Trophoblast cell (in vitro differentiated cells and primary cell): ENCODE results near the gene CFD.

Source experiments
- DNase-seq, 2 donors: peaks; one replicate each; pipeline ENCODE4 v3.0.0-alpha.2; 2016
- H2AFZ ChIP-seq: 2 replicates; pipeline ENCODE4 v1.6.1; 2013; ENCODE audit warnings: low read length, moderate library complexity, mild to moderate bottlenecking; ENCODE audit not compliant: insufficient read depth, poor library complexity
- H2AK5ac ChIP-seq: 2 replicates; pipeline ENCODE4 v1.6.1; 2013; ENCODE audit warnings: mild to moderate bottlenecking, low read length
- H2BK120ac ChIP-seq: 2 replicates; pipeline ENCODE4 v1.6.1; 2013; ENCODE audit warnings: low read length, mild to moderate bottlenecking, moderate library complexity; ENCODE audit not compliant: insufficient read depth, poor library complexity
- H2BK12ac ChIP-seq: 2 replicates; pipeline ENCODE4 v1.6.1; 2013; ENCODE audit warnings: mild to moderate bottlenecking, low read length, moderate library complexity
- H2BK5ac ChIP-seq: 2 replicates; pipeline ENCODE4 v1.6.1; 2013; ENCODE audit warnings: low read length, low read depth, moderate library complexity, mild to moderate bottlenecking; ENCODE audit not compliant: poor library complexity
- H3K14ac ChIP-seq: 2 replicates; pipeline ENCODE4 v1.6.1; 2013; ENCODE audit warnings: mild to moderate bottlenecking, low read length
- H3K18ac ChIP-seq: 2 replicates; pipeline ENCODE4 v1.6.1; 2013; ENCODE audit warnings: mild to moderate bottlenecking, low read length
- H3K23ac ChIP-seq: 2 replicates; pipeline ENCODE4 v1.6.1; 2013; ENCODE audit warnings: low read length
- H3K27ac ChIP-seq: 2 replicates; pipeline ENCODE4 v1.5.1; 2013; ENCODE audit warnings: low read depth, mild to moderate bottlenecking, inconsistent platforms, low read length, moderate library complexity
- H3K27me3 ChIP-seq: 2 replicates; pipeline ENCODE4 v1.6.1; 2013; ENCODE audit warnings: inconsistent platforms, mild to moderate bottlenecking, low read length, moderate library complexity; ENCODE audit not compliant: insufficient read depth
- H3K36me3 ChIP-seq, 2 experiments: 1 replicate in 1 of 2; 2 replicates in 1 of 2; pipeline ENCODE4 v1.6.1; 2013; ENCODE audit warnings: low read length in 2 of 2, mild to moderate bottlenecking in 2 of 2, moderate library complexity in 1 of 2; ENCODE audit not compliant: insufficient read depth in 2 of 2, control insufficient read depth in 1 of 2
- H3K4ac ChIP-seq: 2 replicates; pipeline ENCODE4 v1.6.1; 2013; ENCODE audit warnings: low read depth, mild to moderate bottlenecking, low read length, moderate library complexity
- H3K4me1 ChIP-seq, 2 experiments: 1 replicate in 1 of 2; 2 replicates in 1 of 2; pipeline ENCODE4 v1.6.1; 2013; ENCODE audit warnings: low read length in 2 of 2, mild to moderate bottlenecking in 2 of 2, moderate library complexity in 1 of 2; ENCODE audit not compliant: insufficient read depth in 2 of 2, control insufficient read depth in 1 of 2
- H3K4me2 ChIP-seq: 2 replicates; pipeline ENCODE4 v1.6.1; 2013; ENCODE audit warnings: inconsistent platforms, mild to moderate bottlenecking, low read length, moderate library complexity
- H3K4me3 ChIP-seq: 2 replicates; pipeline ENCODE4 v1.5.1; 2013; ENCODE audit warnings: mild to moderate bottlenecking, low read depth, low read length, inconsistent platforms
- H3K79me1 ChIP-seq: one replicate; pipeline ENCODE4 v1.6.1; 2013; ENCODE audit warnings: low read length
- H3K79me2 ChIP-seq: 2 replicates; pipeline ENCODE4 v1.6.1; 2013; ENCODE audit warnings: low read length, mild to moderate bottlenecking; ENCODE audit not compliant: control insufficient read depth, insufficient read depth, poor library complexity
- H3K9ac ChIP-seq: 2 replicates; pipeline ENCODE4 v1.6.1; 2013; ENCODE audit warnings: mild to moderate bottlenecking, low read length
- H3K9me3 ChIP-seq: 2 replicates; pipeline ENCODE4 v1.6.1; 2013; ENCODE audit warnings: low read depth, mild to moderate bottlenecking, control low read depth, inconsistent platforms, low read length; ENCODE audit not compliant: insufficient read depth
- H4K12ac ChIP-seq: 2 replicates; pipeline ENCODE4 v1.6.1; 2013; ENCODE audit warnings: low read depth, mild to moderate bottlenecking, low read length, moderate library complexity
- H4K8ac ChIP-seq: 2 replicates; pipeline ENCODE4 v1.6.1; 2013; ENCODE audit warnings: low read depth, mild to moderate bottlenecking, low read length, moderate library complexity
- H4K91ac ChIP-seq: one replicate; pipeline ENCODE4 v1.6.1; 2013; ENCODE audit warnings: low read depth, mild to moderate bottlenecking, low read length, moderate library complexity
- WGBS: extraction: QIAGEN DNeasy Blood & Tissue Kit; methylation state at CpG from one replicate; pipeline ENCODE4 v1.1.7; 2013; ENCODE audit warnings: missing lambda C conversion rate; ENCODE audit not compliant: insufficient read length, insufficient coverage; ENCODE audit errors: extremely low coverage; 5-methylcytosine and 5-hydroxymethylcytosine counted together

CFD gene

DNA sequence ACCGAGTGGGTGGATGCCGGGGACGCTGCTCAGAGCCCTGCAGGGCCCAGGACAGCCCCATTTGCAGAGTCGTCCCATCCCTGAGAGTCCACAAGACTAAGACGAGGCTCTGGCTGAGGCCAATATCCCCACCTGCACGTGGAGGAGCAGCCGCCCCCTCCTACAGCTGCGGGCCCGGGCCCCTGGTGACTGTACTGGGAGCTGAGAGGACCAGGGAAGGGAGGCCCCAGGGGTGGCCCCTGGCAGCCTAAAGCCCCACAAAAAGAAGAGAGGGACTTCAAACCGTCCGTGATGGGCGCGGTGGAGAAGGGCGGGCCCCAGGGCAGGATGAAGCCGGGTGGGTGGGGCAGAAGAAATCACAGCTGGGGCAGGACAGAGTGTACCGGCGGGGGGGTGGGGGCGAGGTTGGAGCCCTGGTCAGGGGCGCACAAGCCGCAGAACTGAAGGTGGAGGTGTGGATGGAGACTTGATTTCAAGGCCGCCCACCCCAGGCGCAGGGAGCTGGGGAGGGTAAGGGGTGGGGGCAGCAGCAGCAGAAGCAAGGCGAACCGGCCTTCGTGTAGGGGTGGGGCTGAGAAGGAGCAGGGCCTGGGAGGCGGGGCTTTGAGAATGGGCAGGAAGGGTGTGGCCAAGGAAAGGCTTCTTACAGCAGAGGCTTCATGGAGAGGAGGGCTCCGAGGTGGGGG is 12.9 kb downstream of the CFD start:
- H3K27ac ChIP-seq, result no peak overlapping the region
- H3K18ac ChIP-seq, result no peak overlapping the region
- no peak overlapping the region for H2BK12ac ChIP-seq
- no peak overlapping the region for H3K14ac ChIP-seq
- peak in 1 of 2 donors; percentile 65 for DNase-seq
- no peak overlapping the region for H2BK120ac ChIP-seq
- no peak overlapping the region for H3K4me2 ChIP-seq
- WGBS, result no CpG with 5 or more reads among the region's 27 CpGs
- peaks cover 13 to 16% of the 10 kb centered on the region in 2 experiments for H3K4me1 ChIP-seq
- H4K8ac ChIP-seq, result no peak overlapping the region
- H3K79me2 ChIP-seq, result peaks cover 4% of the 10 kb centered on the region
- no peak overlapping the region for H4K91ac ChIP-seq
- peaks cover 5% of the 10 kb centered on the region for H3K79me1 ChIP-seq
- H2AK5ac ChIP-seq, result no peak overlapping the region
- no peaks in the 10 kb centered on the region for H3K27me3 ChIP-seq
- H3K36me3 ChIP-seq, result peaks cover 63 to 64% of the 10 kb centered on the region in 2 experiments
- H3K23ac ChIP-seq, result no peak overlapping the region
- H2AFZ ChIP-seq, result no peak overlapping the region
- H4K12ac ChIP-seq, result no peak overlapping the region
- H3K4me3 ChIP-seq, result no peak overlapping the region
- H3K4ac ChIP-seq, result no peak overlapping the region
- H2BK5ac ChIP-seq, result no peak overlapping the region
- H3K9me3 ChIP-seq, result no peaks in the 10 kb centered on the region
- no peak overlapping the region for H3K9ac ChIP-seq

DNA sequence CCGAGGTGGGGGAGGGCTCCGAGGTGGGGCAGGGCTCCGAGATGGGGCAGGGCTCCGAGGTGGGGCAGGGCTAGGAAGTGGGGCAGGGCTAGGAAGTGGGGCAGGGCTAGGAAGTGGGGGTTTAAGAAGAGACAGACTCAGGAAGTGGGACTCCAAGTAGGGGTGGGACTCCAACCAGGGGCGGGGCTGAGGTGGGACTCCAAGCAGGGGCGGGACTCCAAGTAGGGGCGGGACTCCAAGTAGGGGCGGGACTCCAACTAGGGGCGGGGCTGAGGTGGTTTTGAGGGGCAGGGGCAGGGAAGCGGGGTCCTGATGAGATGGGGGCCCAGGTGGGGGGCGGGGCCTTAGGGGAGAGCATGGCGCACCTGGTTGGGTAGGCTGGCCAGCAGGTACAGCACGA is 13.6 kb downstream of the CFD start:
- H4K91ac ChIP-seq, result no peak overlapping the region
- H3K23ac ChIP-seq, result no peak overlapping the region
- no peak overlapping the region for H4K12ac ChIP-seq
- H3K27me3 ChIP-seq, result no peaks in the 10 kb centered on the region
- no peak overlapping the region for H2BK5ac ChIP-seq
- no peak overlapping the region for H3K4ac ChIP-seq
- H2BK120ac ChIP-seq, result no peak overlapping the region
- no peak overlapping the region for H3K27ac ChIP-seq
- no peak for DNase-seq
- no CpG with 5 or more reads among the region's 13 CpGs for WGBS
- no peak overlapping the region for H2AFZ ChIP-seq
- no peak overlapping the region for H3K9ac ChIP-seq
- H3K18ac ChIP-seq, result no peak overlapping the region
- no peak overlapping the region for H3K4me2 ChIP-seq
- H3K79me2 ChIP-seq, result peaks cover 4% of the 10 kb centered on the region
- peaks cover 5% of the 10 kb centered on the region for H3K79me1 ChIP-seq
- peaks cover 13 to 16% of the 10 kb centered on the region in 2 experiments for H3K4me1 ChIP-seq
- H3K14ac ChIP-seq, result no peak overlapping the region
- no peak overlapping the region for H2BK12ac ChIP-seq
- peaks cover 57% of the 10 kb centered on the region in 2 experiments for H3K36me3 ChIP-seq
- H4K8ac ChIP-seq, result no peak overlapping the region
- H3K4me3 ChIP-seq, result no peak overlapping the region
- H3K9me3 ChIP-seq, result no peaks in the 10 kb centered on the region
- H2AK5ac ChIP-seq, result no peak overlapping the region

DNA sequence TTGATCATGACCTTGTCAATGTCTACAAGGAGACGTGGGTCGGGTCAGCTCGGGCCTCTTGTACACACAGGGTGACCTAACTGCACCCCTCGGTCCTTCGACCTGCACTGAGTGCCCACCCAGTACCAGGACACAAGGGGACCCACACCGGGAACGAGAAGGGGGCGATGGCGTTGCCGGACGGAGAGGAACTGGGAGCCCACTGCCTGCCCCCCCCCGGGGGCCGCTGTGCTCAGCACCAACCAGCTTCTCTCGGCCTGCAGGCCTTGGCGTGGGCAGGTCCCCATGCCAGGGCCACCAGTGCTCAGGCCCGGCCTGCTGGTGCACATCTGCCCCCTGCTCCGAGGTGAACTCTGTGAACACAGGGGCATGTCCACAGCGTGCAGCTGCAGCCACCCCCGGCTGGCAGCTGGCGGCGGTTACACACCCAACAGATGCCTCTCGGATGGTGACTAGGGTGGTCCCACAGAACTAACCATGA is 14.1 kb downstream of the CFD start:
- H2BK12ac ChIP-seq, result no peak overlapping the region
- no peak overlapping the region for H3K4me2 ChIP-seq
- no CpG with 5 or more reads among the region's 22 CpGs for WGBS
- no peak overlapping the region for H4K12ac ChIP-seq
- H3K23ac ChIP-seq, result no peak overlapping the region
- no peak overlapping the region for H3K27ac ChIP-seq
- no peak overlapping the region for H2AK5ac ChIP-seq
- no peak overlapping the region for H3K14ac ChIP-seq
- DNase-seq, result no peak
- H3K4ac ChIP-seq, result no peak overlapping the region
- peaks cover 4% of the 10 kb centered on the region for H3K79me2 ChIP-seq
- no peak overlapping the region for H3K4me3 ChIP-seq
- H3K18ac ChIP-seq, result no peak overlapping the region
- peaks cover 52 to 54% of the 10 kb centered on the region in 2 experiments for H3K36me3 ChIP-seq
- no peak overlapping the region for H4K8ac ChIP-seq
- H3K79me1 ChIP-seq, result peaks cover 5% of the 10 kb centered on the region
- H4K91ac ChIP-seq, result no peak overlapping the region
- H3K9ac ChIP-seq, result no peak overlapping the region
- no peak overlapping the region for H2BK120ac ChIP-seq
- no peak overlapping the region for H2AFZ ChIP-seq
- peaks cover 10 to 16% of the 10 kb centered on the region in 2 experiments for H3K4me1 ChIP-seq
- no peak overlapping the region for H2BK5ac ChIP-seq
- no peaks in the 10 kb centered on the region for H3K9me3 ChIP-seq
- no peaks in the 10 kb centered on the region for H3K27me3 ChIP-seq

DNA sequence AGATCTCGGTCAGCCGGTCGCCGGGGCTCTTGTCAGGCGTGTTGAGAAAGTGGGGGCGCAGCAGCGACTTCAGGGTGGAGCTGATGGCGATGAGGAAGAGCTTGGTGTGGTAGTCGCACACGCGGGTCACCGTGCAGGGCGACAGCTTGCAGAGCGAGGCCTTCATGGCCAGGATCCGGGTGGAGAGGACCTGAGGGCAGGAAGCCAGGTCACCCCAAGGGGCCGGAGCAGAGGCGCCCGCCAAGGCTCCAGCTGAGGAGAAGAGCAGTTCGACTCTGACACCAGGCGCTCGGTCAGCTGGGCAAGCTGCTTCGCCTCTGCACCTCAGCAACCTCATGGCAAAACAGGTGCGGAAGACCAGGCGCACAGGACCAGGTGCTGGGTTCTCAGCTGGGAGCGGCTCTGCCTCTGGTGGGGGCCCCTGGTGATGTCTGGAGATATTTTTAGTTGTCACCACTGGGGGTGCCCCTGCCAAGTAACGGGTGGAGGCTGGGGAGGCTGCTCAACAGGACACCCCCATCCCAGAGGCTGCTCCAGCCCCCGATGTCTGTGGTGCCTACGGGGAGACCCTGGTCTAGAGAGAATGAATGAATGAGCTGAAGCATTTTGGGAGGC is 15.9 kb downstream of the CFD start:
- Histone ChIP-seq H3K14ac (no peak overlapping the region), H2BK12ac (no peak overlapping the region), H4K12ac (no peak overlapping the region), H3K9me3 (no peaks in the 10 kb centered on the region), H3K79me2 (no peaks in the 10 kb centered on the region), H4K8ac (no peak overlapping the region), H3K4me1 (peaks cover 0 to 4% of the 10 kb centered on the region in 2 experiments), H3K79me1 (no peaks in the 10 kb centered on the region), H3K4ac (no peak overlapping the region), H2BK120ac (no peak overlapping the region), H3K27ac (no peak overlapping the region), H3K4me2 (no peak overlapping the region), H2AFZ (no peak overlapping the region), H3K18ac (no peak overlapping the region), H3K23ac (no peak overlapping the region), H3K27me3 (no peaks in the 10 kb centered on the region), H3K36me3 (peaks cover 55 to 60% of the 10 kb centered on the region in 2 experiments), H3K4me3 (no peak overlapping the region), H3K9ac (no peak overlapping the region), H2BK5ac (no peak overlapping the region), H4K91ac (no peak overlapping the region), H2AK5ac (no peak overlapping the region)
- no peak for DNase-seq
- WGBS, result no CpG with 5 or more reads among the region's 28 CpGs
